Suppressor macrophage treated with lipopolysaccharide for 4 hours (primary cell): Measurements from ENCODE around the gene TMEM39B.
"Not testable (repeated sequence)": the region's sequence is repeated elsewhere in the genome, so short reads cannot be mapped to it uniquely, and the experiment has no call there.

Experiments
- DNase-seq: peaks from one replicate; pipeline ENCODE4 v3.0.0-alpha.2; 2020

Gene TMEM39B

GRCh38 chr1:32071758-32072621 lies 749 bp upstream of the TMEM39B start:
- peak; percentile 17 for DNase-seq

GRCh38 chr1:32073299-32074229 lies 825 bp downstream of the TMEM39B start:
- no peak for DNase-seq

GRCh38 chr1:32074841-32075240 lies 2.1 kb downstream of the TMEM39B start:
- DNase-seq = no peak

- no peak for DNase-seq
Measured at GRCh38 chr1:32077451-32077850, 4.7 kb downstream of the TMEM39B start.

- peak; percentile 21 for DNase-seq
Measured at GRCh38 chr1:32082022-32082421, 9.3 kb downstream of the TMEM39B start.

- not testable (repeated sequence) for DNase-seq
Measured at GRCh38 chr1:32086381-32086780, 13.6 kb downstream of the TMEM39B start.

- no peak for DNase-seq
Measured at GRCh38 chr1:32091176-32091575, 18.4 kb downstream of the TMEM39B start.

GRCh38 chr1:32091591-32091990 lies 18.9 kb downstream of the TMEM39B start:
- no peak for DNase-seq

- no peak for DNase-seq
Measured at GRCh38 chr1:32094746-32095521, 22.2 kb downstream of the TMEM39B start.

- no peak for DNase-seq
Measured at GRCh38 chr1:32099426-32099825, 26.7 kb downstream of the TMEM39B start.

- DNase-seq = peak; percentile 4
Measured at GRCh38 chr1:32100359-32100758, 27.6 kb downstream of the TMEM39B start.

- DNase-seq = no peak
Measured at GRCh38 chr1:32100807-32101708, 28.3 kb downstream of the TMEM39B start.

GRCh38 chr1:32104127-32104526 lies 31.4 kb downstream of the TMEM39B start:
- DNase-seq = no peak

- DNase-seq = no peak
Measured at GRCh38 chr1:32105338-32105737, 32.6 kb downstream of the TMEM39B start.

GRCh38 chr1:32106663-32107275 lies 34.0 kb downstream of the TMEM39B start:
- peak; percentile 34 for DNase-seq

- peak; percentile 95 for DNase-seq
Measured at GRCh38 chr1:32107742-32108661, 35.3 kb downstream of the TMEM39B start, which contains the start of gene KPNA6. TSS of gene KPNA6 (plus strand) at chr1:32108056. CDS start at chr1:32108131, 75 bp downstream.

- DNase-seq = no peak
Measured at GRCh38 chr1:32111040-32111623, 38.4 kb downstream of the TMEM39B start.

- DNase-seq = no peak
Measured at GRCh38 chr1:32111789-32112188, 39.0 kb downstream of the TMEM39B start.

- no peak for DNase-seq
Measured at GRCh38 chr1:32112806-32113375, 40.2 kb downstream of the TMEM39B start.
